ELF-1 (cell line): ENCODE measurements around the gene AGAP1.
"Not testable (repeated sequence)": the region's sequence is repeated elsewhere in the genome, so short reads cannot be mapped to it uniquely, and the experiment has no call there.

ENCODE experiments used
- DNase-seq: peaks from one replicate; pipeline ENCODE4 v3.0.0-alpha.2; 2016; ENCODE audit warnings: low read depth, low spot score

Gene AGAP1

GRCh38 chr2:235935773-235936172, 441.9 kb downstream of the AGAP1 start:
- DNase-seq = no peak

GRCh38 chr2:235936493-235936892, 442.6 kb downstream of the AGAP1 start:
- DNase-seq = no peak

GRCh38 chr2:235937087-235937486, 443.2 kb downstream of the AGAP1 start:
- no peak for DNase-seq

GRCh38 chr2:235937526-235937925, 443.7 kb downstream of the AGAP1 start:
- DNase-seq = no peak

GRCh38 chr2:235937936-235938335, 444.1 kb downstream of the AGAP1 start:
- DNase-seq = no peak

- DNase-seq = no peak
Measured at GRCh38 chr2:235938611-235939010, 444.8 kb downstream of the AGAP1 start.

- DNase-seq = no peak
Measured at GRCh38 chr2:235939471-235939870, 445.6 kb downstream of the AGAP1 start.

- DNase-seq = peak; percentile 54
Measured at GRCh38 chr2:235940330-235940729, 446.5 kb downstream of the AGAP1 start.

GRCh38 chr2:235944591-235944990, 450.7 kb downstream of the AGAP1 start:
- DNase-seq = no peak

GRCh38 chr2:235945608-235946140, 451.8 kb downstream of the AGAP1 start:
- DNase-seq = no peak

- no peak for DNase-seq
Measured at GRCh38 chr2:235946590-235946989, 452.7 kb downstream of the AGAP1 start.

- not testable (repeated sequence) for DNase-seq
Measured at GRCh38 chr2:235947055-235947454, 453.2 kb downstream of the AGAP1 start.

- DNase-seq = no peak
Measured at GRCh38 chr2:235949567-235950472, 456.0 kb downstream of the AGAP1 start.

- DNase-seq = no peak
Measured at GRCh38 chr2:235950473-235950809, 456.6 kb downstream of the AGAP1 start.

GRCh38 chr2:235951493-235951892, 457.6 kb downstream of the AGAP1 start:
- no peak for DNase-seq

- DNase-seq = no peak
Measured at GRCh38 chr2:235951982-235952381, 458.1 kb downstream of the AGAP1 start.

GRCh38 chr2:235952714-235953113, 458.9 kb downstream of the AGAP1 start:
- DNase-seq = no peak

GRCh38 chr2:235954281-235954680, 460.4 kb downstream of the AGAP1 start:
- DNase-seq = no peak

GRCh38 chr2:235954888-235955480, 461.1 kb downstream of the AGAP1 start:
- no peak for DNase-seq

- DNase-seq = no peak
Measured at GRCh38 chr2:235955664-235956063, 461.8 kb downstream of the AGAP1 start.

GRCh38 chr2:235956281-235956970, 462.6 kb downstream of the AGAP1 start:
- no peak for DNase-seq

- no peak for DNase-seq
Measured at GRCh38 chr2:235957251-235957650, 463.4 kb downstream of the AGAP1 start.
